Peyer's patch (tissue), 4 donors: ENCODE data around the gene THBS3.

ENCODE experiments used
- POLR2A ChIP-seq, 2 donors: fragments of 450-650 bp; IDR thresholded peaks; one replicate each; pipeline ENCODE4 v1.5.1; 2017; ENCODE audit warnings: antibody characterized with exemption in 2 of 2, mild to moderate bottlenecking in 2 of 2, moderate library complexity in 2 of 2
- TF ChIP-seq, protein P1 (sequence below), 6 experiments: fragments of 450-650 bp in 4 of 6; fragments of 200-600 bp in 2 of 6; sonication (generic) in 1 of 6; IDR thresholded peaks; one replicate each; pipeline ENCODE4 v1.5.1; 2017 to 2019; ENCODE audit warnings: antibody characterized with exemption in 6 of 6, mild to moderate bottlenecking in 3 of 6, moderate library complexity in 1 of 6

DNA sequence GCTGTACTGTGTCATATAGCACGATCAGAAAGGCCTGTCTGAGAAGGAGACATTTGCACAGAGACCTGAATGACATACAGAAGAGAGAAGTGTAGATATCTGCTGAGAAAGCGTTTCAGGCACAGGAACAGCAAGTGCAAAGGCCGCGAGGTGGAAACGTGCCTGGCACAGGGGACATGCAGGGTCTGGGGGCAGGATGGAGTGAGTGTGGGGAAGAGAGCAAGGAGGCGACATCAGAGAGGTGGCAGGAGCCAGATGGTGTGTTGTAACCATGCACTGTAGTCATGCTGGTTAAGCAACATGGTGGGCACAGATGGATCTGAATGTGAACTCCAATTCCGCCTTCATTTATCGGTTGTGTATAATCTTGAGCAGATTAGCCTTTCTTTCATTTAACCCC, 47.6 kb downstream of the THBS3 start:
- TF ChIP-seq, protein P1, sequence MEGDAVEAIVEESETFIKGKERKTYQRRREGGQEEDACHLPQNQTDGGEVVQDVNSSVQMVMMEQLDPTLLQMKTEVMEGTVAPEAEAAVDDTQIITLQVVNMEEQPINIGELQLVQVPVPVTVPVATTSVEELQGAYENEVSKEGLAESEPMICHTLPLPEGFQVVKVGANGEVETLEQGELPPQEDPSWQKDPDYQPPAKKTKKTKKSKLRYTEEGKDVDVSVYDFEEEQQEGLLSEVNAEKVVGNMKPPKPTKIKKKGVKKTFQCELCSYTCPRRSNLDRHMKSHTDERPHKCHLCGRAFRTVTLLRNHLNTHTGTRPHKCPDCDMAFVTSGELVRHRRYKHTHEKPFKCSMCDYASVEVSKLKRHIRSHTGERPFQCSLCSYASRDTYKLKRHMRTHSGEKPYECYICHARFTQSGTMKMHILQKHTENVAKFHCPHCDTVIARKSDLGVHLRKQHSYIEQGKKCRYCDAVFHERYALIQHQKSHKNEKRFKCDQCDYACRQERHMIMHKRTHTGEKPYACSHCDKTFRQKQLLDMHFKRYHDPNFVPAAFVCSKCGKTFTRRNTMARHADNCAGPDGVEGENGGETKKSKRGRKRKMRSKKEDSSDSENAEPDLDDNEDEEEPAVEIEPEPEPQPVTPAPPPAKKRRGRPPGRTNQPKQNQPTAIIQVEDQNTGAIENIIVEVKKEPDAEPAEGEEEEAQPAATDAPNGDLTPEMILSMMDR (IDR thresholded peaks at IDR 0.05) = no peak
- no peak for TF ChIP-seq POLR2A (IDR thresholded peaks at IDR 0.05)
